ENCODE measurements around the gene SFMBT1.

- TF ChIP-seq ZNF274 (IDR thresholded peaks at IDR 0.05; ENCODE audit: low read depth, low read length) = no peak
- no peak for TF ChIP-seq YY1 (IDR thresholded peaks at IDR 0.05; ENCODE audit: insufficient read depth, insufficient read length)
- TF ChIP-seq SUZ12 (IDR thresholded peaks at IDR 0.05; ENCODE audit: extremely low read depth, insufficient read depth, insufficient read length) = no peak
Observed at GRCh38 chr3:52897130-52898122, 148.4 kb downstream of the SFMBT1 start, which contains the start of gene STIMATE.

All from NT2/D1 (cell line).